Measurements from ENCODE around the gene TAGLN3. TPM values are rescaled to one million over a fixed set of nuclear protein-coding genes. Genes with fewer than 3 reads are reported as not detected.
A peak's percentile ranks its signal among the peaks of the same experiment; 100 is the strongest.

The TAGLN3 gene
- total RNA-seq, 1 donor = not detected

DNA sequence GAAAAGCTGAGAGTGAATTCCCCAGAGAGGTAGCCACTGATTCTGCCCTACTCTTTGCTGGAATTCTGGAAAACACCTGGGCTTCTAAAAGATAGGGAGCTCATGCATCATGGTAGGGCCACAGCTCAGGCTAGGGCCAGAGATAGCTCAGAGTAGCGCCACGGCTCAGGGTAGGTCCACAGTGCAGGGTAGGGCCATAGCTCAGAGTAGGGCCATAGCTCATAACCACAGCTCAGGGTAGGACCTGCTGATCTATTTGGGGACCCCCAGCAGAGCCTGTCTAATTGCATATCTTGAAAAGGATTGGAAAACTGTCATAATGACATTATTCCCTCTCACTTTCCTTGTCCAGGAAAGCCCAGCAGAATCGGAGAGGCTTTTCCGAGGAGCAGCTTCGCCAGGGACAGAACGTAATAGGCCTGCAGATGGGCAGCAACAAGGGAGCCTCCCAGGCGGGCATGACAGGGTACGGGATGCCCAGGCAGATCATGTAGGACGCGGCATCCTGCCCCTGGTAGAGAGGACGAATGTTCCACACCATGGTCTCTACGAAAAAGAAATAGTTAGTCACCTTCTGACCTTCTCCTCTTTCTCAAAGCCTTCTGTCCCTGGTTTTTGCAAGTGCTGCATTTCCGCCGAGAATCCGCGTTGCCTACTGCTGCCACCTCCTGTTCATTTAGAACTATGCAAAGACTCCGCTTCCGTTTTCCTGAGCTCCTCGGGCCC lies 14.5 kb downstream of the TAGLN3 start:
- DNase-seq (ENCODE audit: low read depth) = peak; percentile 84
- peak; percentile 82 for TF ChIP-seq CTCF (IDR thresholded peaks at IDR 0.05; ENCODE audit: insufficient read depth, low read depth, low read length)
- no peak overlapping the region for H3K4me3 ChIP-seq (ENCODE audit: low read depth, low read length)

DNA sequence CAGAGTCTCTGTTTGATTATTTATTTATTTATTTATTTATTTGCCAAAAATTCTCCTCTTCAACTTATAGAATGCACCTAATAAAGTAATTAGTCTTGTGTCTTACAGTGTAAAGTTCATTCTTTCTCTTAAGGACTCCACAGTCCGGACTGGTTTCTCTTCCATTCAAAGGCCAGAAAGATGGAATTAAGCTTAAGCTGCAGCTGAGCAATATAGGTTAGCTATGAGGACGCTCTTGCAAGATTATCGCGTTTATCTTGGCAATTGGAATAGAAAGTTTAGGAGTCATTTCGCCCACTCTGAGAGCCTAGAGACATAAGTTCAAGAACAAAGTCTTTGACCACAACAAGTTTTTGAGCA lies 15.0 kb downstream of the TAGLN3 start:
- no peak for DNase-seq (ENCODE audit: low read depth)
- TF ChIP-seq CTCF (IDR thresholded peaks at IDR 0.05; ENCODE audit: insufficient read depth, low read depth, low read length) = no peak
- H3K4me3 ChIP-seq (ENCODE audit: low read depth, low read length) = no peak overlapping the region

GRCh38 chr3:112017091-112017490 lies 18.4 kb downstream of the TAGLN3 start:
- no peak for DNase-seq (ENCODE audit: low read depth)
- TF ChIP-seq CTCF (IDR thresholded peaks at IDR 0.05; ENCODE audit: insufficient read depth, low read depth, low read length) = no peak
- no peak overlapping the region for H3K4me3 ChIP-seq (ENCODE audit: low read depth, low read length)

DNA sequence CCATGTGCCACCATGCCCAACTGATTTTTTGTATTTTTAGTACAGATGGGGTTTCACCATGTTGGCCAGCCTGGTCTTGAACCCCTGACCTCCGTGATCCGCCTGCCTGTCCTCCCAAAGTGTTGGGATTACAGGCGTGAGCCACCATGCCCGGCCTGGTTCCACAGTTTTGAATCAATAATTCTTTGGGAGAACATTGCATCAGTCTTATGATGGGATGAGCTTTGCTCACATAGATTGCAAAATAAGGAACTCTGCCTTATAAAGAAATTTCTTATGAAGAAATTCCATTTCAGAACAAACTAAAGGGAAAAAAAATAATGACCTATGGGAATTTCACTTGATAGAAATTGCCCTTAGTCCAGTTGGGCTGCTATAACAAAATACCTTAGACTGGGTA lies 20.0 kb downstream of the TAGLN3 start:
- no peak for DNase-seq (ENCODE audit: low read depth)
- no peak overlapping the region for H3K4me3 ChIP-seq (ENCODE audit: low read depth, low read length)
- no peak for TF ChIP-seq CTCF (IDR thresholded peaks at IDR 0.05; ENCODE audit: insufficient read depth, low read depth, low read length)

DNA sequence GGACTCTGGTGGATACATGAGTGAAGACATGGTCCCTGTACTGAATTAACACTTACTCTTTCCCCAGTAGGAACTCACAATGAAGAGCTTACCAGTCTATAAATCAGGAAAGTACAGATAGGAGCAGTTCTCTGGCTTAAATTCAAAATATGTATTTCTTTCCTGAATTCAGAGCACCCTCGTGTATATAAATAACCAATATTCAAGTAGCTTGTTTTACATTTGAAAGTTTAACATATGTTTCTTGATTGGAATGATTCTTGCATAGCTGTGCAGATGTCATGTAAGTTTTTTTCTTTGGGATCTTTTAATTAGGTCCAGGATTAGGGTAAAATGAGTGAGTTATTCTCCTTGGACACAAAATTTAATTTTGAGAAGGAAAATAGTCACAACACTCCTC lies 21.0 kb downstream of the TAGLN3 start:
- TF ChIP-seq CTCF (IDR thresholded peaks at IDR 0.05; ENCODE audit: insufficient read depth, low read depth, low read length) = no peak
- H3K4me3 ChIP-seq (ENCODE audit: low read depth, low read length) = no peak overlapping the region
- DNase-seq (ENCODE audit: low read depth) = no peak

DNA sequence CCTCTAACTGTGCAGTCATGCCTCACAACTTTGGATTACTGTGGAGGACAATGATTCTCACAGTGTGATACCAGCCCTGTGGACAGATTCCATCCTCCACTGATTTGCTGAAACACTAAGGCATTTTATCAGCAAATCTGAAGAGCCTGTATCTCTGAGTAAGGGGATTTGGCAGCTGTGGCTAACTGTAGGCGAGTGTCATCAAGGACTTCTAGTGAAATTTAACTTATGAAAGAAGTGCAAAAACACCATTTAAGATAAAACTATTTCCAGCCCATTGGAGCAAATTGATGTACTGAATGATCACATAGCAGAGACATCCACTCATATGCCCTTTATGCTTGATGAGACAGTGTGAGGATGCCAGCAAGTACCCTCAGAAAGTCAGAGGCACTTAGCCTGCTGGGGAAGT lies 22.0 kb downstream of the TAGLN3 start:
- no peak for DNase-seq (ENCODE audit: low read depth)
- H3K4me3 ChIP-seq (ENCODE audit: low read depth, low read length) = no peak overlapping the region

More for the DNA sequence above, 22.0 kb downstream of the TAGLN3 start:
- no peak for TF ChIP-seq CTCF (IDR thresholded peaks at IDR 0.05; ENCODE audit: insufficient read depth, low read depth, low read length)

All from fibroblast of villous mesenchyme (primary cell).